Ascending aorta (tissue), 2 donors: Measurements from ENCODE around the gene STRIT1. TPM values are rescaled to one million over a fixed set of nuclear protein-coding genes. Genes with fewer than 3 reads are reported as not detected.

ENCODE experiments used
- DNase-seq, 2 donors: peaks; one replicate each; pipeline ENCODE4 v3.0.0-alpha.2; 2019; ENCODE audit warnings: low spot score in 2 of 2
- H3K27ac ChIP-seq, 2 donors: fragments of 200-600 bp; sonication (generic); one replicate each; pipeline ENCODE4 v1.5.1; 2016 to 2017; ENCODE audit warnings: mild to moderate bottlenecking in 1 of 2
- H3K27me3 ChIP-seq: fragments of 200-600 bp; sonication (generic); one replicate; pipeline ENCODE4 v1.5.1; 2017
- H3K36me3 ChIP-seq, 2 donors: fragments of 200-600 bp; sonication (generic); one replicate each; pipeline ENCODE4 v1.5.1; 2016
- H3K4me1 ChIP-seq, 2 donors: fragments of 200-600 bp; sonication (generic); one replicate each; pipeline ENCODE4 v1.5.1; 2016 to 2017; ENCODE audit warnings: mild to moderate bottlenecking in 1 of 2
- H3K4me3 ChIP-seq, 2 donors: fragments of 200-600 bp; sonication (generic); one replicate each; pipeline ENCODE4 v1.5.1; 2016 to 2017; ENCODE audit warnings: mild to moderate bottlenecking in 1 of 2
- H3K9me3 ChIP-seq, 2 donors: fragments of 200-600 bp; sonication (generic); one replicate each; pipeline ENCODE4 v1.5.1; 2016
- intact Hi-C: fragments of 100-400 bp; cut with DNase I; formaldehyde crosslinking; loops from one replicate; pipeline ENCODE4 v1.15.1; 2023
- total RNA-seq: library from RNA; depleted of rRNA; stranded (reverse); fragments of >200 nt; gene quantifications from one replicate; pipeline ENCODE4 v1.1.0, GENCODE V29; 2016
- TF ChIP-seq, protein P1 (sequence below), 3 experiments: fragments of 200-600 bp in 2 of 3; fragments of 450-650 bp in 1 of 3; sonication (generic) in 2 of 3; IDR thresholded peaks; one replicate each; pipeline ENCODE4 v1.5.1; 2016 to 2019; ENCODE audit warnings: antibody characterized with exemption in 3 of 3, mild to moderate bottlenecking in 1 of 3, moderate library complexity in 1 of 3

STRIT1 gene
- total RNA-seq, 1 donor from 2014 or later: not detected

DNA sequence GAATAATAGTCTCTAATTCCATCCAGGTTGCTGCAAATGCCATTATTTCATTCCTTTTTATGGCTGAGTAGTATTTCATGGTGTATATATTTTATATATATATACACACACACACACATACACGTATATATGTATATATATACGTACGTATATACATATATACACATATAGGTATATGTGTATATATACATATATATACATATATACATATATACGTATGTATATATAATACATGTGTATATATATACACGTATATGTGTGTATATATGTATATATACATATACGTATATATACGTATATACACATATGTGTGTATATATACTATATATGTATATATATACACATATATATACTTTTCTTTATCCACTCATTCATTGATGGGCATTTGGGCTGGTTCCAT is 13.7 kb upstream of the STRIT1 start:
- TF ChIP-seq, protein P1, sequence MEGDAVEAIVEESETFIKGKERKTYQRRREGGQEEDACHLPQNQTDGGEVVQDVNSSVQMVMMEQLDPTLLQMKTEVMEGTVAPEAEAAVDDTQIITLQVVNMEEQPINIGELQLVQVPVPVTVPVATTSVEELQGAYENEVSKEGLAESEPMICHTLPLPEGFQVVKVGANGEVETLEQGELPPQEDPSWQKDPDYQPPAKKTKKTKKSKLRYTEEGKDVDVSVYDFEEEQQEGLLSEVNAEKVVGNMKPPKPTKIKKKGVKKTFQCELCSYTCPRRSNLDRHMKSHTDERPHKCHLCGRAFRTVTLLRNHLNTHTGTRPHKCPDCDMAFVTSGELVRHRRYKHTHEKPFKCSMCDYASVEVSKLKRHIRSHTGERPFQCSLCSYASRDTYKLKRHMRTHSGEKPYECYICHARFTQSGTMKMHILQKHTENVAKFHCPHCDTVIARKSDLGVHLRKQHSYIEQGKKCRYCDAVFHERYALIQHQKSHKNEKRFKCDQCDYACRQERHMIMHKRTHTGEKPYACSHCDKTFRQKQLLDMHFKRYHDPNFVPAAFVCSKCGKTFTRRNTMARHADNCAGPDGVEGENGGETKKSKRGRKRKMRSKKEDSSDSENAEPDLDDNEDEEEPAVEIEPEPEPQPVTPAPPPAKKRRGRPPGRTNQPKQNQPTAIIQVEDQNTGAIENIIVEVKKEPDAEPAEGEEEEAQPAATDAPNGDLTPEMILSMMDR (IDR thresholded peaks at IDR 0.05): no peak
- Histone ChIP-seq H3K36me3 (no peaks in the 10 kb centered on the region), H3K27ac (no peak overlapping the region), H3K4me3 (no peak overlapping the region), H3K4me1 (no peaks in the 10 kb centered on the region), H3K9me3 (no peaks in the 10 kb centered on the region), H3K27me3 (no peaks in the 10 kb centered on the region)
- no peak for DNase-seq
- intact Hi-C loops: no loop called here

DNA sequence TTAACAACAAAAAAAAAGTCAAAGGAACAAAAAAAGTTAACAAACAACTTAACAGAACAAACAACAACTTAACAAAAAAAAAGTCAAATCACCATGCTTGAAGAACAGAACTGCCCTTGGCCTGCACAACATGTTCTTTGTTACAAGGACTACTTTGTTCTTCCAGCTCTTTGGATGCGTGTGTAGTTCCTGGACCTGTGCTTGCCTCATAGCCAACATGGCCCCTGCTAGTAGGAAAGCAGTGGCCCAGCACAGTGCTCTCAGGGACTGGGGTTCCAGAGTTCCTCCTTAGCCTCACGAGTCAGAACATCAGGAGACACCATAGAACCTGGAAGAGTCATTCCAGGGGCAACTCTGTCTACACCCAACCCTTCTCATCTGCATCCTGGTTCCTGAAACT is 10.9 kb upstream of the STRIT1 start:
- intact Hi-C loops: no loop called here
- Histone ChIP-seq H3K4me1 (no peaks in the 10 kb centered on the region), H3K36me3 (no peaks in the 10 kb centered on the region), H3K27me3 (no peaks in the 10 kb centered on the region), H3K27ac (no peak overlapping the region), H3K4me3 (no peak overlapping the region), H3K9me3 (no peaks in the 10 kb centered on the region)
- no peak for DNase-seq
- TF ChIP-seq, protein P1 (IDR thresholded peaks at IDR 0.05): no peak

DNA sequence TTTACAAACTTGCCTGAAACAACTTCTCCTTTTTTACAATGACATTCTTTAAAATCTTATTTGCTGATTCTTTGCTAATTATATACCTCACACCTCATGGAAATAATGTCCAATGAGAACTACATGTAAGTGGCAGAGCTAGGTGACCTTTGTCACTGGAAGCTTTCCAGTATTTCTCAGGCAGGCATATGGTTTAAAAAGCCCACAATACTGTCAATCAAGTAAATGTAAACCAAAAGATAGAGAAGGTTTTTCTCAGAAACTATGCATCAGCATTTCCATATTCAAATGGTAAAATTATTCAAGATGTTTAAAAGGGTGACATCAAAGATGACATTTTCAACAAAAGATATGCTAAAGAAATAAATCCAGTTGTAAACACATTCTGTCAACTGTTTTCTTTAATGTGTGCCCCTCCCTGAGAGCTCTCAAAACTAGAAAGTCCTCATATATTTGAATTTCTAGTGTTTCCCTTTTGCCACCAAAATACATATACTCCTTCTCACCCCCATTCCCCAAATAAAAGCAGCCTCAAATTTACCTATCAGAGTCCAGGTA is 10.1 kb upstream of the STRIT1 start:
- Histone ChIP-seq H3K36me3 (no peaks in the 10 kb centered on the region), H3K4me1 (no peaks in the 10 kb centered on the region), H3K4me3 (no peak overlapping the region), H3K27me3 (no peaks in the 10 kb centered on the region), H3K9me3 (peaks cover 0 to 1% of the 10 kb centered on the region in 2 donors), H3K27ac (no peak overlapping the region)
- intact Hi-C loops: no loop called here
- DNase-seq: no peak
- TF ChIP-seq, protein P1 (IDR thresholded peaks at IDR 0.05): no peak

DNA sequence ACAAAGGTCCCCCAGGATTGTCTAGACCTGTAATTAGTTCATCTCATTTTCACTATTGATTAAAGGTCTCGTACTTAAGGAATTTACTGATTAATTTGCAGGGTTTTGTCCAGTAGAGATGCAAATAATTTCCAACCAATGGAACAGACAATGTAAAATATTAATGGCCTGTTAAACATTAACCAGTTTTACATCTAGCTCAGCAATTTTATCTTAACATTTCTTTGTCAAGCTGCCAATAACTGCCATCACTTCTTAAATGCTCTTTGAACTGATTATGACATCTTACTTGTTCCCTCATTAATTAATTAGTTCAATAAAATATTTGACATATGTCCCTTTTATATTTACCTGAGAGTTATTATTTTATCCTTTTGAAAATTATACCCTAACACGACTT is 9.4 kb upstream of the STRIT1 start:
- H3K27ac ChIP-seq: no peak overlapping the region
- DNase-seq: no peak
- H3K27me3 ChIP-seq: no peaks in the 10 kb centered on the region
- no peaks in the 10 kb centered on the region for H3K36me3 ChIP-seq
- H3K9me3 ChIP-seq: peaks cover 0 to 9% of the 10 kb centered on the region in 2 donors
- TF ChIP-seq, protein P1 (IDR thresholded peaks at IDR 0.05): no peak
- intact Hi-C loops: no loop called here
- no peak overlapping the region for H3K4me3 ChIP-seq
- H3K4me1 ChIP-seq: no peaks in the 10 kb centered on the region

DNA sequence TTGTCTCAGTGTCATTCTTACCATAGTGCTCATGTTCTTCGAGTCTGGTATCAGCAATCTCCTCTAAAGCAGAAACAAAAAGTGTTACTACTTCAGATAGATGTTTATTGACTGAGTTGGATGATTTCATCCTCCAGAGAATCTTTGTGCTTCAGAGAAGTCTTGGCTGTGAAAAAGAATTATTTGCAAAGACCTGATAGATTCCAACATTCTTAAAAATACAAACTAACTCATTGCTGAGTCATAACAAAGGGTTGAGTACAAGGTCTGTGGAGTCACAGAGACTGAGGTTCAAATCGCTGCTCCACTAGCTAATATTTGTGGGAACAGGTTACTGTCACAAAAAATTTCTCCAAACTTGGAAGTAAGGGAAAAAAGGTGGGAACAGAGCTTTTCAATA is 9.0 kb upstream of the STRIT1 start:
- H3K27me3 ChIP-seq: no peaks in the 10 kb centered on the region
- H3K27ac ChIP-seq: no peak overlapping the region
- H3K36me3 ChIP-seq: no peaks in the 10 kb centered on the region
- H3K4me1 ChIP-seq: no peaks in the 10 kb centered on the region
- intact Hi-C loops: no loop called here
- no peak for DNase-seq
- H3K9me3 ChIP-seq: peaks cover 0 to 13% of the 10 kb centered on the region in 2 donors
- TF ChIP-seq, protein P1 (IDR thresholded peaks at IDR 0.05): no peak
- H3K4me3 ChIP-seq: no peak overlapping the region

DNA sequence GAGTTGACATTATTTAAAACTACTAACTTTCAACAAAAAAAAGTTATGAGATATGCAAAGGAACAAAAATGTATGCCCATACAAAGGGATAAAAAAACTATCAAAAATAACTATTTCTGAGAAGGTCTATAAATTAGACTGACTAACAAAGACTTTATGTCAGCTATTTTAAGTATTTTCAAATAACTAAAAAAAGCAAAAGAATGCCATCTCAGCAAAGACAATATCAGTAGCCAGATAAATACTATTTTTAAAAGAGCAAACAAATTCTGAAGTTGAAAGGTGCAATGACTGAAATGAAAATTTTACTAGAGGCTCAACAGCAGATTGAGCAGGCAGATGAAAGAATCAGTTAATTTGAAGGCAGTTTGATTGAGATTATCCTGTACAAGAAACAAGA is 3.6 kb upstream of the STRIT1 start:
- no peak for DNase-seq
- TF ChIP-seq, protein P1 (IDR thresholded peaks at IDR 0.05): no peak
- H3K4me3 ChIP-seq: no peak overlapping the region
- H3K27me3 ChIP-seq: no peaks in the 10 kb centered on the region
- H3K27ac ChIP-seq: no peak overlapping the region
- intact Hi-C loops: no loop called here
- H3K36me3 ChIP-seq: no peaks in the 10 kb centered on the region
- peaks cover 0 to 13% of the 10 kb centered on the region in 2 donors for H3K9me3 ChIP-seq
- no peaks in the 10 kb centered on the region for H3K4me1 ChIP-seq
